HUES6 (cell line): ENCODE data around the gene CD33.

Source experiments
- H3K27ac ChIP-seq: 2 replicates; pipeline ENCODE4 v1.7.0; 2013; ENCODE audit warnings: low read depth, mild to moderate bottlenecking, low read length, inconsistent platforms
- H3K27me3 ChIP-seq: 2 replicates; pipeline ENCODE4 v1.6.1; 2013; ENCODE audit warnings: low read length; ENCODE audit not compliant: control insufficient read depth, insufficient read depth
- H3K36me3 ChIP-seq: 2 replicates; pipeline ENCODE4 v1.6.1; 2013; ENCODE audit warnings: low read length; ENCODE audit not compliant: control insufficient read depth, insufficient read depth
- H3K4me1 ChIP-seq: 2 replicates; pipeline ENCODE4 v1.6.1; 2013; ENCODE audit warnings: low read length; ENCODE audit not compliant: control insufficient read depth, insufficient read depth
- H3K4me3 ChIP-seq: 2 replicates; pipeline ENCODE4 v1.5.1; 2013; ENCODE audit warnings: low read depth, low read length
- H3K9ac ChIP-seq: one replicate; pipeline ENCODE4 v1.6.1; 2013; ENCODE audit warnings: mild to moderate bottlenecking, low read length
- H3K9me3 ChIP-seq: 2 replicates; pipeline ENCODE4 v1.6.1; 2013; ENCODE audit warnings: low read depth, low read length; ENCODE audit not compliant: control insufficient read depth, insufficient read depth

The CD33 gene

DNA sequence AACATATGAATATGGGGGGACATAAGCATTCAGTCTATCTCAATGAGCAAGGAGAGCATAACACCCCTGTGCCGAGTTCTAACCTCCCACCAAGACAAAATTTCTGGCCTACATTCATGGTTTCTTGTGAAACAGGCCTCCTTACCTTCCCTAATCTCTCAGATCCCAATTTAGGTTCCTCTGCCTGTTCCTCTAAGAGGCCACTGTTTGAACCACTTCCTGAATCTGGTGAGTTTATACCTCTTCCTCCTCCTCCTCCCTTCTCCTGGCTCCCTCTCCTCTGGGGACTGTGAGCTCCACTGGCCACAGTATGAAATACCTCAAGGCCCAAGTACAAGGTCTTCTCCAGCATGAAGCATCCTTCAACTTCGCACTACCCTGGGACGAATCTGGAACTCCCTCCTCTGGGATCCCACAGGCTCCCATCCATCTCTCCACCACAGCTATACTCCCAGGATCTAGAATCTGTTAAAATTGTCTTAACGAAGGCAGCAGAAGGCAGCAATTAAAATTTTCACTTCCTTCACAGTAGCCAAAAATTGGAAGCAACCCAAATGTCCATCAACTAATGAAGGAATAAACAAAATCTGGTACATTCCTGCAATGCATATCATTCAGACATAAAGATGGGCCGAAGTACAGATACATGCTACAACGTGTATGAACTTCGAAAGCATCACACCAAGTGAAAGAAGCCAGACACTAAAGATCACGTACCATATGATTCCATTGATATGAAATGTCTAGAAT is 18.2 kb downstream of the CD33 start:
- H3K4me1 ChIP-seq = no peaks in the 10 kb centered on the region
- H3K9ac ChIP-seq = no peak overlapping the region
- no peaks in the 10 kb centered on the region for H3K36me3 ChIP-seq
- H3K9me3 ChIP-seq = no peaks in the 10 kb centered on the region
- H3K27ac ChIP-seq = no peak overlapping the region
- peaks cover 18% of the 10 kb centered on the region for H3K27me3 ChIP-seq
- no peak overlapping the region for H3K4me3 ChIP-seq

DNA sequence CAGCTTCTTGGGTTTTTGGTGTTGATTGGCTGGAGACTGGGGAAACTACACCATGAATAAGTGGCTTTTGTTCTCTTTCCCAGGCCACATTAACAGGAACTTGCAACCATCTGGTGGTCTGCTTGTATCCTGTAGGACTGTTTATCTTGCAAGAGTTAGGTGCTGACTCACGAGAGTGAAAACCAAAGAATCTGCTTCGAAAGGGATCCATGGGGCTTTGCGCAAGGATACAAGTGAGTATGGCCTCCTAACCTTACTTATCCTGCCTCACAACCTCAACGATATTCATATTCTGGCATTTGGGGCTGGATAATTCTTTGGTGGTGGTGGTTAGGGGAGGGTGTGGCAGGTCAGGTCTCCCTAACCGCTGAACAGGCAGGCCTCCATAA is 21.3 kb downstream of the CD33 start:
- H3K4me1 ChIP-seq = no peaks in the 10 kb centered on the region

DNA sequence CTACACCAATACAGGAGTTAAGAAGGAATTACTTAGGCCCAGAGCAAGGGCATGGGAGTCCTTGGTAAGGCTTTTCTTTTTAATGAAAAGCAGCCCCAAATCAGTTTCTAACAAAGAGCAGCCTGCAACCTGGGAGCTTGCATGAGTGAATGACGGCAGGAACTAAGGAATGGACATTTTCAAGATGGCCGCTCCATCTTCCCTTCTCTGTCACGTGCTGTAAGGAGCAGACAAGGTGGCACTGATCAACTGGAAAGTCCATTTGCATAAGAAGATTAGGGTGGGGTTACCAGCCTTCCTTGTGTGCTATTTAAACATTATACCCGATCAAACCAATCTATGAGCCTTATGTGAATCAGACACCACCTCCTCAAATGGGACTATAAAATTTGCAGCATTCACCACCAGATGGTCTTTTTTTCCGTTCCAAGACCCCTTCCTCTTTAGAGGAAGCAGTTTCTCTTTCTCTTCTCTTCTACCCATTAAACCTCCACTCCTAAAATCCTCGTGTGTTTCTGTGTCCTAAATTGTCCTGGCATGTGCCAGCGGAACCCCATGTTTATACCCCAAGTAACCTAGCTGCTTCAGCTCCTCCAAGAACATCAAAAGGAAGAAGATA is 23.2 kb downstream of the CD33 start:
- Histone ChIP-seq H3K27ac (no peak overlapping the region), H3K27me3 (no peaks in the 10 kb centered on the region), H3K9ac (no peak overlapping the region)

More for the DNA sequence above, 21.3 kb downstream of the CD33 start:
- Histone ChIP-seq H3K27me3 (no peaks in the 10 kb centered on the region), H3K36me3 (no peaks in the 10 kb centered on the region), H3K27ac (no peak overlapping the region; the same call in 1 of the 2 replicates), H3K9ac (no peak overlapping the region), H3K9me3 (peaks cover 5% of the 10 kb centered on the region; the same call in 1 of the 2 replicates), H3K4me3 (no peak overlapping the region)

DNA sequence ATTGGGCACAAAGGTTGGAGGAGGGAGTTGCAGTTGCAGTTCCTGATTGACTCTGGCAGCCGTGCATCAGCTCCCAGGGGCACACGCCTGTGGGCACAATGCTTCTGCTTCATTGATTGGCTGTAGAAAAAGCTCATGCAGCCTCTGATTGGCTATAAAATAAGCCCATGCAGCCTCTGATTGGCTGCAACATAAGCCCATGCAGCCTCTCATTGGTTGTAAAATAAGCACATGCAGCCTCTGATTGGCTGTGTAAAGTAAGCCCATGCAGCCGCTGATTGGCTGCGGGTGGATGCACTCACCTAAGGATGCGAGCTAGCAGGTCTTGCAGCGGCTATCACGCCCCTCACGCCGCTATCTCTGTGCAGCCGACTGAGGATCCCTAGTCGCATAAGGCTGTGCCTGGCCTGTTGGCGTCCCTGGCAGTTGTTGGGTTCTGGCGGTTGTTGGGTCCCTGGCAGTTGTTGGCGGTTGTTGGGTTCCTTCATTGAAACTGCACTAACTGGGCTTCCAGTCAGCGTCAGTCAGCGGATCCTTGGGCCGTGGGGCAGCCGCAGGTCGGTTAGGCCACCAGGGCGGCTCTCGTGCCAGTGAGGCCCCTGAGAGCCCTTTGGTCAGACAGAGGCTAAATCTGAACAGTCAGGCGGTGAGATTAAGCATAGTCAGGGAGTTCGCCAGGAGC is 26.0 kb downstream of the CD33 start, which contains the start of gene SIGLECL1:
Gene SIGLECL1, plus strand, starts transcription at position 295 of the 682 bp plus-strand sequence. CDS start 12,993 bp downstream, outside the sequence.
- Histone ChIP-seq H3K9ac (no peak within 1 kb of the TSS), H3K4me3 (no peak within 1 kb of the TSS), H3K36me3 (no peaks in the 10 kb centered on the region), H3K4me1 (no peaks in the 10 kb centered on the region), H3K27ac (no peak within 1 kb of the TSS), H3K9me3 (peaks cover 5% of the 10 kb centered on the region; the same call in 1 of the 2 replicates), H3K27me3 (no peaks in the 10 kb centered on the region)

More for the DNA sequence above, 23.2 kb downstream of the CD33 start:
- H3K36me3 ChIP-seq = no peaks in the 10 kb centered on the region
- H3K4me1 ChIP-seq = no peaks in the 10 kb centered on the region
- H3K9me3 ChIP-seq = peaks cover 5% of the 10 kb centered on the region; the same call in 1 of the 2 replicates
- H3K4me3 ChIP-seq = no peak overlapping the region

DNA sequence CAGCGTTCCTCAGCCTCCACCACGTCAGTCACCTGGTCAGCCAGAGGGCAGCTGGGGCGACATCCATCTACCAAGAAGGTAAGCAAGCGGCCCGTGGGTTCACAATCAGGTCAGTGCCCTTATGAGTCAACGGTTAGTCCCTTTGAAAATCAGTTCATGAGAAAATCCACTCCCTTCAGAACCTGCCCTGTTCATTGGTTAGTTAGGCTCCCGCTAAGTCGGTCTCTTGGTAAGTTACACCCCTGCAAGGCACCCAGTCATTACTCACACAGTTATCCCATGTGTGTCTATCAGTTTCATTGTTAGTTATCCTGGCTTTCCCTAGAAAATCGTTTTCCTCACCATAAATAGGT is 26.6 kb downstream of the CD33 start:
- no peaks in the 10 kb centered on the region for H3K36me3 ChIP-seq
- H3K4me3 ChIP-seq = no peak overlapping the region
- no peak overlapping the region for H3K9ac ChIP-seq
- no peaks in the 10 kb centered on the region for H3K27me3 ChIP-seq
- H3K9me3 ChIP-seq = peaks cover 5% of the 10 kb centered on the region; the same call in 1 of the 2 replicates
- no peak overlapping the region for H3K27ac ChIP-seq
- no peaks in the 10 kb centered on the region for H3K4me1 ChIP-seq

DNA sequence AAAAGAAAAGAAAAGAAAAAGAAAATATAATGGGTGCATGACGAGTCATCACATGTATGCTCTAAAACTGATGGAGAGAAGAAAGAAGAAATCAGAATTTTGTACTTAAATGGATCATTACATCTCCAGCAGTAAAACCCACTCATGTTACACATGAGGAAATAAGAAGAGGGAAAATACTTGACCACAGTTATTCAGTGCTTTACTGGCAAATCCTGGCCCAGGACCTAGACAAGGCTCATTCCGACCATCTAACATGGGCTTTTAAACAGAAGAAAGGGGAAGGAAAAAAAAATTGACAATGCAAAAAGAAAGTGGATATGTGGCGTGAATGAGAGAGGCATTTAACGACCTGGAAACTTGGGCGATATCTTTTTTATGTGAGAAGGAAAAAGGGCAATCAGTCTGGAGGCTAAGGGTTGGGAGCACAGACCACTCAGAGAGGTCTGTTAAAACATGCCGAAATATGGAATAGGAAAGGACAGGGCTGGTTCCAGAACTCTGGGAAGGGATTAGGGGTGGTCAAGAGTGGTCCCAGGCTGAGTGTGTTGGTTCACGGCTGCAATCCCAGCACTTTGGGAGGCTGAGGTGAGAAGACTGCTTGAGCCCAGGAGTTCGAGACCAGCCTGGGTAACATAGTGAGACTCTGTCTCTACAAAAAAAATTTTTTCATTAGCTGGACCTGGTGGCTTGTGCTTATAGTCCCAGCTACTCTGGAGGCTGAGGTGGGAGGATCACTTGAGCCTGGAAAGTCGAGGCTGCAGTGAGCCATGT is 27.6 kb downstream of the CD33 start:
- H3K9ac ChIP-seq = no peak overlapping the region

DNA sequence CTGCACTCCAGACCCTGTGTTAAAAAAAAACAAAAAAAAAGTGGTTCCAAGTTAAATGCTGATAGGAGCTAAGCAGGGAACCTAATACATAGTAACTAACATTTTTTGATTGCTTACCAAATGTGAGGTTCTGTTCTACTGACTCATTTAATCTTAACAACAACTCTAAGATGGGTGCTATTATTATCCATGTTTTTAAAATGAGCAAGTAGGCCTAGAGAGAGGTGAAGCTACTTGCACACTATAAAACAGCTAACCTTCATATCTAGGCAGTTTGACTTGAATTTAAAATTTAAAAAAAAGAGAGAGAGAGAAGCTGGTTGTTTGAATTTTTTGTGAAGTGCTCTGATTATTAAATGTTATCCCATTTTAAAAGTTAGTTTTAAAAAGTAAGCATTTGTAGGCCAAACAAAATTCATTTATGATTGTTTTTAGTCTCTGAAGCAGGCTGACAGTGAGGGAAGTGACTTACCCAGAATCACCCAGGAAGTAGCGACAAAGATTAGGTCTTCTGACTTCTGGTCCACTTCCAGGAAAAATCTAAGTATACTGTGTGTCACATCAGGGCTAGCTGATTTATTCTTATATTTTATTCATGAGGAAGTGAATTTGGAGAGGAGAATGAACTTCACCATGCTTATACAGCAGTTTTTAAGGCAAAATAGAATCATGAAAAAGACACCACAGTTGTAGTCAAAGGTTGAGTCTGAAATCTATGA is 28.4 kb downstream of the CD33 start:
- Histone ChIP-seq H3K4me3 (no peak overlapping the region), H3K9me3 (peaks cover 8% of the 10 kb centered on the region; the same call in 1 of the 2 replicates), H3K27me3 (no peaks in the 10 kb centered on the region), H3K36me3 (no peaks in the 10 kb centered on the region), H3K9ac (no peak overlapping the region), H3K4me1 (0 out of 2 replicates have a peak, but pooled peaks cover under 1% of the 10 kb centered on the region), H3K27ac (no peak overlapping the region)

More for the DNA sequence above, 27.6 kb downstream of the CD33 start:
- Histone ChIP-seq H3K27ac (no peak overlapping the region), H3K27me3 (no peaks in the 10 kb centered on the region), H3K4me3 (no peak overlapping the region), H3K36me3 (no peaks in the 10 kb centered on the region), H3K9me3 (peaks cover 5% of the 10 kb centered on the region; the same call in 1 of the 2 replicates), H3K4me1 (no peaks in the 10 kb centered on the region)

DNA sequence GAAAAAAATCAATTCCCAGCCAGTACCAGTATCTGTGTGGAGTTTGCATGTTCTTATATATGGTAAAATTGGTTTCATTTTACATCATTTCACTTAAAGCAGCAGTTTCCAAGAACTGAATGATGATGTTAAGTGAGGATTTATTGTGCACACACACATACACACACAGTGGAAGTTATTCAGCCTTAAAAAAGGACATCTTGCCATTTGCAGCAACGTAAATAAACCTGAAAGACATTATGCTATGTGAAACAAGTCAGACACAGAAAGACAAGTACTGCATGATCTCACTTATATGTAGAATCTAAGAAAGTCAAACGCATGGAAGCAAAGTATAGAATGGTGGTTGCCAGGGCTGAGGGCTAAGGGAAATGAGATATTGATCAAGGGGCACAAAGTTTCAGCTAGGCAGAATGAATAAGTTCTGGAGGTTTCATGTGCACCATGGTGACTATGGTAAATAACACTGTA is 31.3 kb downstream of the CD33 start:
- H3K9me3 ChIP-seq = 0 out of 2 replicates have a peak, but pooled peaks cover 3% of the 10 kb centered on the region
- H3K36me3 ChIP-seq = no peaks in the 10 kb centered on the region
- H3K4me1 ChIP-seq = peaks cover 9% of the 10 kb centered on the region; the same call in 1 of the 2 replicates
- H3K4me3 ChIP-seq = no peak overlapping the region
- H3K27ac ChIP-seq = no peak overlapping the region
- no peak overlapping the region for H3K9ac ChIP-seq
- H3K27me3 ChIP-seq = no peaks in the 10 kb centered on the region

DNA sequence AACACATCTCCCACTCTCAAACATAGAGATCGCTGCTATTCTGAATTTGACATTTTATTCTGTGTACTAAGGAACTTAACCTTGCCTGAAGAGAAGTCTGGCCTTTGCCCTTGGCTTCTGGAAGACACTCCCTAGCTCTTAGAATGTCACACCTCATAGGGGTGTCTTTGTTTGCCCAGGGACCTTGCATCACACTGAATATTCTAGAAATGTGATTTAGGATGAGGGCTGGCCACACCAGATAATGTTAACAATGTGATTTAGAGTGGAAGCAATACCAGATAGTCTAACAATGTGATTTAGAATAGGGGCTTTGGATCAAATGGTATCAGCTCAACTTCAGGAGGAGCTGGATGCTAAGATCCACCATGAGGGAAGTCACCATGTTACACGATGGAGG is 32.6 kb downstream of the CD33 start:
- no peak overlapping the region for H3K4me3 ChIP-seq
- H3K9ac ChIP-seq = no peak overlapping the region
- no peaks in the 10 kb centered on the region for H3K27me3 ChIP-seq
- H3K27ac ChIP-seq = no peak overlapping the region
- peaks cover 3% of the 10 kb centered on the region; the same call in 1 of the 2 replicates for H3K9me3 ChIP-seq
- H3K36me3 ChIP-seq = no peaks in the 10 kb centered on the region
- H3K4me1 ChIP-seq = peaks cover 9% of the 10 kb centered on the region; the same call in 1 of the 2 replicates
